A673 (cell line): ENCODE measurements around the gene ITPR2.

Source experiments
- EZH2 ChIP-seq: fragments of 200-600 bp; sonication (generic); IDR thresholded peaks from 2 replicates; pipeline ENCODE4 v1.6.1; 2017; ENCODE audit warnings: borderline replicate concordance, low read depth, mild to moderate bottlenecking, mixed read lengths, antibody characterized with exemption, low read length; ENCODE audit not compliant: poor library complexity, severe bottlenecking
- TF ChIP-seq, protein P1 (sequence below): fragments of 300-800, 200-600 bp; sonication (generic); conservative IDR thresholded peaks from 2 replicates; pipeline ENCODE4 v1.5.1; 2017; ENCODE audit warnings: low read depth, mild to moderate bottlenecking, antibody characterized with exemption, low read length, moderate library complexity, mixed read lengths

DNA sequence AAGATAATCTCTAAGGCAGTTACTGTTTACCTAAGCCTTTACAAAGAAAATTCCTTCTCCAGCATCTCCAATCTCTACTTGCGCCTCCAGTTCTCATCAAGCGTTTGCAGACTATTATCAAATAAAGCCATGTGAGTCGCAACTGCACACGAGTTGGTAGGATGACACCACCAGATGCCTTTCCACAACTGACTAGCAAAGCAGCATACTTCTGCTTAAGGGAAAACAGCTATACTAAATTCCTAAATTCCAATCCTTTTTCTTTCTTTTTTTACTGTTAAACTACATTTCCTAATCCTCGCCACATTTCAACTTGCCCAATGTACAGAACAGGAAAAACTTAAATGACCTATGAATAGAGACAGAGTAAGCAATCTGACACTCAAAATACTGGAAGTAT lies 166.7 kb downstream of the ITPR2 start:
- TF ChIP-seq, protein P1, sequence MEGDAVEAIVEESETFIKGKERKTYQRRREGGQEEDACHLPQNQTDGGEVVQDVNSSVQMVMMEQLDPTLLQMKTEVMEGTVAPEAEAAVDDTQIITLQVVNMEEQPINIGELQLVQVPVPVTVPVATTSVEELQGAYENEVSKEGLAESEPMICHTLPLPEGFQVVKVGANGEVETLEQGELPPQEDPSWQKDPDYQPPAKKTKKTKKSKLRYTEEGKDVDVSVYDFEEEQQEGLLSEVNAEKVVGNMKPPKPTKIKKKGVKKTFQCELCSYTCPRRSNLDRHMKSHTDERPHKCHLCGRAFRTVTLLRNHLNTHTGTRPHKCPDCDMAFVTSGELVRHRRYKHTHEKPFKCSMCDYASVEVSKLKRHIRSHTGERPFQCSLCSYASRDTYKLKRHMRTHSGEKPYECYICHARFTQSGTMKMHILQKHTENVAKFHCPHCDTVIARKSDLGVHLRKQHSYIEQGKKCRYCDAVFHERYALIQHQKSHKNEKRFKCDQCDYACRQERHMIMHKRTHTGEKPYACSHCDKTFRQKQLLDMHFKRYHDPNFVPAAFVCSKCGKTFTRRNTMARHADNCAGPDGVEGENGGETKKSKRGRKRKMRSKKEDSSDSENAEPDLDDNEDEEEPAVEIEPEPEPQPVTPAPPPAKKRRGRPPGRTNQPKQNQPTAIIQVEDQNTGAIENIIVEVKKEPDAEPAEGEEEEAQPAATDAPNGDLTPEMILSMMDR, result no peak
- TF ChIP-seq EZH2, result no peak
